ENCODE results near the gene LY86. TPM values are rescaled to one million over a fixed set of nuclear protein-coding genes. Genes with fewer than 3 reads are reported as not detected.

Gene LY86
- total and polyA plus RNA-seq, 2 of the 13 experiments (the other 11 are each of a cell fraction or from before 2014, with no cell fraction given), result not detected

DNA sequence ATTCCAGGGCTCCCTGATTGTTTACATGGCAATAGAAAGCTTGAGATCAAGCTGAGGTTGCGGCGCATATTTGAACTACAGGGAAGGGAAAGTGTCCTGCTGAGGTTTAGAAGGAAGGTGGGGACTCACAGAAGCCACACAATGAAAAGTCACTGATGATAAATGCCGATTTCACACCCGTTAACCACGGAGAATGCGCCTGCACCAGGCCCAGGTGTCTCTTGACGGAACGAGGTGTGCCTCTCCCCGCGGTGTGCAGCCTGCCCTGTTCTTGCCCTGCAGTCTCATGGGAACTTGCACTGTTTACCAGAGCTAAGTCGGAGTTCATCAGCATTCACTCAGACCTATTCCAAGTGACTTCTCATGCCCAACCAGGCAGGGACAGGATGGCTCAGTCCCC lies 90.3 kb downstream of the LY86 start:
- TF ChIP-seq, protein P1, sequence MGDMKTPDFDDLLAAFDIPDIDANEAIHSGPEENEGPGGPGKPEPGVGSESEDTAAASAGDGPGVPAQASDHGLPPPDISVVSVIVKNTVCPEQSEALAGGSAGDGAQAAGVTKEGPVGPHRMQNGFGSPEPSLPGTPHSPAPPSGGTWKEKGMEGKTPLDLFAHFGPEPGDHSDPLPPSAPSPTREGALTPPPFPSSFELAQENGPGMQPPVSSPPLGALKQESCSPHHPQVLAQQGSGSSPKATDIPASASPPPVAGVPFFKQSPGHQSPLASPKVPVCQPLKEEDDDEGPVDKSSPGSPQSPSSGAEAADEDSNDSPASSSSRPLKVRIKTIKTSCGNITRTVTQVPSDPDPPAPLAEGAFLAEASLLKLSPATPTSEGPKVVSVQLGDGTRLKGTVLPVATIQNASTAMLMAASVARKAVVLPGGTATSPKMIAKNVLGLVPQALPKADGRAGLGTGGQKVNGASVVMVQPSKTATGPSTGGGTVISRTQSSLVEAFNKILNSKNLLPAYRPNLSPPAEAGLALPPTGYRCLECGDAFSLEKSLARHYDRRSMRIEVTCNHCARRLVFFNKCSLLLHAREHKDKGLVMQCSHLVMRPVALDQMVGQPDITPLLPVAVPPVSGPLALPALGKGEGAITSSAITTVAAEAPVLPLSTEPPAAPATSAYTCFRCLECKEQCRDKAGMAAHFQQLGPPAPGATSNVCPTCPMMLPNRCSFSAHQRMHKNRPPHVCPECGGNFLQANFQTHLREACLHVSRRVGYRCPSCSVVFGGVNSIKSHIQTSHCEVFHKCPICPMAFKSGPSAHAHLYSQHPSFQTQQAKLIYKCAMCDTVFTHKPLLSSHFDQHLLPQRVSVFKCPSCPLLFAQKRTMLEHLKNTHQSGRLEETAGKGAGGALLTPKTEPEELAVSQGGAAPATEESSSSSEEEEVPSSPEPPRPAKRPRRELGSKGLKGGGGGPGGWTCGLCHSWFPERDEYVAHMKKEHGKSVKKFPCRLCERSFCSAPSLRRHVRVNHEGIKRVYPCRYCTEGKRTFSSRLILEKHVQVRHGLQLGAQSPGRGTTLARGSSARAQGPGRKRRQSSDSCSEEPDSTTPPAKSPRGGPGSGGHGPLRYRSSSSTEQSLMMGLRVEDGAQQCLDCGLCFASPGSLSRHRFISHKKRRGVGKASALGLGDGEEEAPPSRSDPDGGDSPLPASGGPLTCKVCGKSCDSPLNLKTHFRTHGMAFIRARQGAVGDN (CRISPR knock-in tag; IDR thresholded peaks at IDR 0.05), result peak; percentile 32
- TF ChIP-seq ZNF441 (CRISPR knock-in tag; IDR thresholded peaks at IDR 0.05; ENCODE audit: borderline replicate concordance) (peak; percentile 31; the same call in 1 of the 2 replicates), CC2D1A (CRISPR knock-in tag; IDR thresholded peaks at IDR 0.05) (no peak), ZNF12 (CRISPR knock-in tag; IDR thresholded peaks at IDR 0.05) (no peak)
- TF ChIP-seq, protein P2, sequence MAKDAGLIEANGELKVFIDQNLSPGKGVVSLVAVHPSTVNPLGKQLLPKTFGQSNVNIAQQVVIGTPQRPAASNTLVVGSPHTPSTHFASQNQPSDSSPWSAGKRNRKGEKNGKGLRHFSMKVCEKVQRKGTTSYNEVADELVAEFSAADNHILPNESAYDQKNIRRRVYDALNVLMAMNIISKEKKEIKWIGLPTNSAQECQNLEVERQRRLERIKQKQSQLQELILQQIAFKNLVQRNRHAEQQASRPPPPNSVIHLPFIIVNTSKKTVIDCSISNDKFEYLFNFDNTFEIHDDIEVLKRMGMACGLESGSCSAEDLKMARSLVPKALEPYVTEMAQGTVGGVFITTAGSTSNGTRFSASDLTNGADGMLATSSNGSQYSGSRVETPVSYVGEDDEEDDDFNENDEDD (CRISPR knock-in tag; IDR thresholded peaks at IDR 0.05; ENCODE audit: borderline replicate concordance), result no peak
- Histone ChIP-seq H3K4me3 (replicated peaks in 1 of 3; ENCODE audit: insufficient read depth in 1 of 3, low read depth in 2 of 3, low read length in 3 of 3) (no peak overlapping the region; a peak in 1 of 6 replicates), H3K9me3 (ENCODE audit: low read length) (no peaks in the 10 kb centered on the region), H3K36me3 (replicated peaks in 1 of 2; ENCODE audit: control insufficient read depth in 1 of 2, insufficient read depth in 2 of 2, low read length in 2 of 2) (no peaks in the 10 kb centered on the region), H4K20me1 (ENCODE audit: insufficient read depth, low read length) (no peaks in the 10 kb centered on the region), H3K4me1 (ENCODE audit: insufficient read depth, low read length) (peaks cover 30% of the 10 kb centered on the region), H3K79me2 (ENCODE audit: insufficient read depth, low read length) (no peaks in the 10 kb centered on the region), H3K4me2 (ENCODE audit: low read depth, low read length) (peak overlapping the region; percentile 36; the same call in 1 of the 2 replicates), H3K9ac (ENCODE audit: insufficient read depth, low read depth, low read length) (no peak overlapping the region), H2AFZ (ENCODE audit: low read length) (no peak overlapping the region), H3K27ac (ENCODE audit: extremely low read length, insufficient read depth, low read length) (no peak overlapping the region), H3K27me3 (ENCODE audit: control insufficient read depth in 1 of 2, insufficient read depth in 2 of 2, low read length in 2 of 2) (peaks cover 1 to 6% of the 10 kb centered on the region in 2 experiments; a peak in 2 of 5 replicates)
- 14% methylated on average over 11 of the region's 11 CpGs for WGBS (ENCODE audit: low lambda C conversion rate)
- intact Hi-C loops (cut with micrococcal nuclease; ENCODE audit: unreplicated experiment), result no loop called here
- ChIA-PET CTCF (ENCODE audit: low intra/inter-chr PET ratio, low total read pairs) (no interaction called here), POLR2A (no interaction called here)
- no peak for DNase-seq (ENCODE audit: low spot score)
- no TSS peak for BruUV-seq (replicated peaks)
- FAIRE-seq, result no peak
- peak; percentile 73 for ATAC-seq
- in situ Hi-C loops (cut with HindIII; ENCODE audit: extremely low pct_ligation_motif_present, low pct_unique_long_range_greater_than_20kb), result loop anchor here (25.0 kb wide), 1 partner anchor 933 kb away; no protein-coding TSS in a partner anchor
